Dermis microvascular lymphatic vessel endothelial cell (primary cell): Measurements from ENCODE around the gene VSX1. TPM values are rescaled to one million over a fixed set of nuclear protein-coding genes. Genes with fewer than 3 reads are reported as not detected.
A peak's percentile ranks its signal among the peaks of the same experiment; 100 is the strongest.

ENCODE experiments used
- DNase-seq, 2 donors: peaks; one replicate each; pipeline versions ENCODE4 v3.0.0 to v3.0.0-alpha.2; 2010; ENCODE audit warnings: low read depth in 2 of 2
- total RNA-seq: library from RNA; depleted of rRNA; stranded (reverse); fragments of >200 nt; gene quantifications from 2 replicates; pipeline ENCODE4 v1.2.1, GENCODE V29; 2014

The VSX1 gene
- total RNA-seq, 1 donor from 2014 or later = not detected

- peak; percentile 48 to 68 for DNase-seq
Observed at GRCh38 chr20:25065625-25066338, 16.2 kb downstream of the VSX1 start.

- no peak for DNase-seq
Observed at GRCh38 chr20:25065072-25065624, 16.8 kb downstream of the VSX1 start.

- DNase-seq = no peak
Observed at GRCh38 chr20:25064561-25065071, 17.3 kb downstream of the VSX1 start.

- DNase-seq = no peak
Observed at GRCh38 chr20:25063981-25064380, 18.0 kb downstream of the VSX1 start.

GRCh38 chr20:25063546-25063945, 18.4 kb downstream of the VSX1 start:
- DNase-seq = no peak

GRCh38 chr20:25062841-25063240, 19.1 kb downstream of the VSX1 start:
- DNase-seq = no peak

- no peak for DNase-seq
Observed at GRCh38 chr20:25061821-25062530, 20.0 kb downstream of the VSX1 start.

GRCh38 chr20:25061103-25061799, 20.7 kb downstream of the VSX1 start:
- DNase-seq = no peak

GRCh38 chr20:25059866-25060465, 22.0 kb downstream of the VSX1 start:
- no peak for DNase-seq

- DNase-seq = peak in 1 of 2 donors; percentile 47
Observed at GRCh38 chr20:25058847-25059810, 22.8 kb downstream of the VSX1 start.

- peak in 1 of 2 donors; percentile 45 for DNase-seq
Observed at GRCh38 chr20:25058051-25058846, 23.7 kb downstream of the VSX1 start, which contains the start of gene ACSS1. Gene ACSS1, minus strand, starts transcription at chr20:25058139. Its CDS starts 37 bp downstream, at chr20:25058102.

GRCh38 chr20:25057234-25058050, 24.5 kb downstream of the VSX1 start:
- peak; percentile 35 to 79 for DNase-seq

- DNase-seq = peak in 1 of 2 donors; percentile 41
Observed at GRCh38 chr20:25056690-25057233, 25.2 kb downstream of the VSX1 start.

GRCh38 chr20:25055711-25056495, 26.0 kb downstream of the VSX1 start:
- DNase-seq = no peak

- no peak for DNase-seq
Observed at GRCh38 chr20:25054995-25055629, 26.8 kb downstream of the VSX1 start.

GRCh38 chr20:25054096-25054820, 27.7 kb downstream of the VSX1 start:
- no peak for DNase-seq
